Measurements from ENCODE around the gene IER5.

Gene IER5

DNA sequence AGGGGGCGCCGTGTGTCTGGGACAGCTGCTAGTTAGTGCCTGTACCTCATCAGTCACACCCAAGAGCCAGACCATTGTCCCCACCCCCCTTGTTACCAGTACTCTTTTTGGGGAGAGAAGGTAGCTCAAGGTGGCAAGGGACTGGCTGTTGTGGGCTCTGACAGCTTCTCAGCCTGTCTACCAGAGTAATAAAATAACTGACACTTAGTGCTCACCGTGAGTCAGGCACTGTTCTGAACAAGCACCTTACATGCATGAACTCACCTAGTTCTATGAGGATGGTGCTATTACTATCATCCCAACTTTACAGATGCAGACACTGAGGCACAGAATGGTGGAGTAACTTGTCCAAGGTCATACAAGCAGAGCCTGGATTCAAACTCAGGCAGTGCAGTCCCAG lies 34.7 kb downstream of the IER5 start:
- ChIA-PET POLR2A (interaction anchor here (0.9 kb wide), 1 partner anchor 18 kb away, joined by 4 read pairs; no protein-coding TSS in a partner anchor), CTCF (interaction anchor here (1.2 kb wide), 1 partner anchor 19 kb away, joined by 3 read pairs; no protein-coding TSS in a partner anchor)
- Histone ChIP-seq H3K4me1 (ENCODE audit: control insufficient read depth, insufficient read depth, low read length) (peaks cover 3% of the 10 kb centered on the region; the same call in 1 of the 2 replicates), H3K4me3 (ENCODE audit: low read depth, low read length) (no peak overlapping the region), H3K36me3 (ENCODE audit: control insufficient read depth in 2 of 2, insufficient read depth in 1 of 2, low read length in 2 of 2) (no peaks in the 10 kb centered on the region), H3K9me3 (ENCODE audit: control insufficient read depth, insufficient read depth, low read depth, low read length) (no peaks in the 10 kb centered on the region), H3K27ac (ENCODE audit: extremely low read depth, low read depth, low read length) (no peak overlapping the region)
- TF ChIP-seq GFI1B (tag by site-specific recombination; IDR thresholded peaks at IDR 0.05) (no peak), ZNF155 (tag by site-specific recombination; IDR thresholded peaks at IDR 0.05) (no peak), PRDM1 (tag by site-specific recombination; IDR thresholded peaks at IDR 0.05) (no peak), ZNF223 (tag by site-specific recombination; IDR thresholded peaks at IDR 0.05) (no peak), KLF10 (tag by site-specific recombination; IDR thresholded peaks at IDR 0.05) (no peak)
- TF ChIP-seq, protein P1, sequence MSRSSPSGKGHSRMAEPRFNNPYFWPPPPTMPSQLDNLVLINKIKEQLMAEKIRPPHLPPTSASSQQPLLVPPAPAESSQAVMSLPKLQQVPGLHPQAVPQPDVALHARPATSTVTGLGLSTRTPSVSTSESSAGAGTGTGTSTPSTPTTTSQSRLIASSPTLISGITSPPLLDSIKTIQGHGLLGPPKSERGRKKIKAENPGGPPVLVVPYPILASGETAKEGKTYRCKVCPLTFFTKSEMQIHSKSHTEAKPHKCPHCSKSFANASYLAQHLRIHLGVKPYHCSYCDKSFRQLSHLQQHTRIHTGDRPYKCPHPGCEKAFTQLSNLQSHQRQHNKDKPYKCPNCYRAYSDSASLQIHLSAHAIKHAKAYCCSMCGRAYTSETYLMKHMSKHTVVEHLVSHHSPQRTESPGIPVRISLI (tag by site-specific recombination; IDR thresholded peaks at IDR 0.05): no peak
- TF ChIP-seq, protein P2, sequence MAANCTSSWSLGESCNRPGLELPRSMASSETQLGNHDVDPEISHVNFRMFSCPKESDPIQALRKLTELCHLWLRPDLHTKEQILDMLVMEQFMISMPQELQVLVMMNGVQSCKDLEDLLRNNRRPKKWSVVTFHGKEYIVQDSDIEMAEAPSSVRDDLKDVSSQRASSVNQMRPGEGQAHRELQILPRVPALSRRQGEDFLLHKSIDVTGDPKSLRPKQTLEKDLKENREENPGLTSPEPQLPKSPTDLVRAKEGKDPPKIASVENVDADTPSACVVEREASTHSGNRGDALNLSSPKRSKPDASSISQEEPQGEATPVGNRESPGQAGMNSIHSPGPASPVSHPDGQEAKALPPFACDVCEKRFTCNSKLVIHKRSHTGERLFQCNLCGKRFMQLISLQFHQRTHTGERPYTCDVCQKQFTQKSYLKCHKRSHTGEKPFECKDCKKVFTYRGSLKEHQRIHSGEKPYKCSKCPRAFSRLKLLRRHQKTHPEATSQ (tag by site-specific recombination; IDR thresholded peaks at IDR 0.05): no peak
- TF ChIP-seq, protein P3, sequence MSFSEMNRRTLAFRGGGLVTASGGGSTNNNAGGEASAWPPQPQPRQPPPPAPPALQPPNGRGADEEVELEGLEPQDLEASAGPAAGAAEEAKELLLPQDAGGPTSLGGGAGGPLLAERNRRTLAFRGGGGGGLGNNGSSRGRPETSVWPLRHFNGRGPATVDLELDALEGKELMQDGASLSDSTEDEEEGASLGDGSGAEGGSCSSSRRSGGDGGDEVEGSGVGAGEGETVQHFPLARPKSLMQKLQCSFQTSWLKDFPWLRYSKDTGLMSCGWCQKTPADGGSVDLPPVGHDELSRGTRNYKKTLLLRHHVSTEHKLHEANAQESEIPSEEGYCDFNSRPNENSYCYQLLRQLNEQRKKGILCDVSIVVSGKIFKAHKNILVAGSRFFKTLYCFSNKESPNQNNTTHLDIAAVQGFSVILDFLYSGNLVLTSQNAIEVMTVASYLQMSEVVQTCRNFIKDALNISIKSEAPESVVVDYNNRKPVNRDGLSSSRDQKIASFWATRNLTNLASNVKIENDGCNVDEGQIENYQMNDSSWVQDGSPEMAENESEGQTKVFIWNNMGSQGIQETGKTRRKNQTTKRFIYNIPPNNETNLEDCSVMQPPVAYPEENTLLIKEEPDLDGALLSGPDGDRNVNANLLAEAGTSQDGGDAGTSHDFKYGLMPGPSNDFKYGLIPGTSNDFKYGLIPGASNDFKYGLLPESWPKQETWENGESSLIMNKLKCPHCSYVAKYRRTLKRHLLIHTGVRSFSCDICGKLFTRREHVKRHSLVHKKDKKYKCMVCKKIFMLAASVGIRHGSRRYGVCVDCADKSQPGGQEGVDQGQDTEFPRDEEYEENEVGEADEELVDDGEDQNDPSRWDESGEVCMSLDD (tag by site-specific recombination; IDR thresholded peaks at IDR 0.05): no peak

DNA sequence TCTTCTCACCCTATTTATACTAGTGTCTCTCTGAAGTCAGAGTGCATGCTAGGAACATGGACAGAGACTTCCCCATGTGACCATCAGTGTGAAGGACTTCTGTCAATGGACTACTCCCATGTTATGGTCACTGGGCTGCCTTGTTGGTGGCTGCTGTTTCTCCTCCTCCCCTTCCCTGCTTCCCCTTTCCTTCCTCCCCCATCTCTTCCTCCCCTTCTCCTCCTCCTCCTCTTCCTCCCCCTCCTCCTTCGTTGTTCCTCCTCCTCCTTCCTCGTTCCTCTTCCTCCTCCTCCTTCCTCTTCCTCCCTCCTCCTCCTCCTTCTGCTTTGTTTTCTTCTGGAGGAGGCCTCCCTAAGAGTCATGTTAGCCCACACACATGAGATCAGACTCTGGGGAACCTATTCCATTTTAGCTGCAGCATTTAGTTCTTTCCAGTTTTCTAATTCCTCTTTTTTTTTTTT lies 35.8 kb downstream of the IER5 start:
- H3K36me3 ChIP-seq (ENCODE audit: control insufficient read depth in 2 of 2, insufficient read depth in 1 of 2, low read length in 2 of 2): no peaks in the 10 kb centered on the region
- ChIA-PET CTCF (interaction anchor here (0.6 kb wide), 2 partner anchors 10 to 18 kb away, joined by 3 to 5 read pairs; no protein-coding TSS in a partner anchor), POLR2A (no interaction called here)
- H3K4me3 ChIP-seq (ENCODE audit: low read depth, low read length): no peak overlapping the region
- TF ChIP-seq SP3 (tag by site-specific recombination; IDR thresholded peaks at IDR 0.05) (peak; percentile 62), WT1 (tag by site-specific recombination; IDR thresholded peaks at IDR 0.05) (peak; percentile 45; the same call in 1 of the 2 replicates), ZFHX2 (tag by site-specific recombination; conservative IDR thresholded peaks at IDR 0.05) (peak; percentile 94), ZNF140 (tag by site-specific recombination; IDR thresholded peaks at IDR 0.05) (no peak), ZNF37A (tag by site-specific recombination; IDR thresholded peaks at IDR 0.05) (no peak), EGR2 (tag by site-specific recombination; IDR thresholded peaks at IDR 0.05; ENCODE audit: low read depth) (peak; percentile 95), ZNF600 (tag by site-specific recombination; IDR thresholded peaks at IDR 0.05) (peak; percentile 70)
- TF ChIP-seq, protein P4, sequence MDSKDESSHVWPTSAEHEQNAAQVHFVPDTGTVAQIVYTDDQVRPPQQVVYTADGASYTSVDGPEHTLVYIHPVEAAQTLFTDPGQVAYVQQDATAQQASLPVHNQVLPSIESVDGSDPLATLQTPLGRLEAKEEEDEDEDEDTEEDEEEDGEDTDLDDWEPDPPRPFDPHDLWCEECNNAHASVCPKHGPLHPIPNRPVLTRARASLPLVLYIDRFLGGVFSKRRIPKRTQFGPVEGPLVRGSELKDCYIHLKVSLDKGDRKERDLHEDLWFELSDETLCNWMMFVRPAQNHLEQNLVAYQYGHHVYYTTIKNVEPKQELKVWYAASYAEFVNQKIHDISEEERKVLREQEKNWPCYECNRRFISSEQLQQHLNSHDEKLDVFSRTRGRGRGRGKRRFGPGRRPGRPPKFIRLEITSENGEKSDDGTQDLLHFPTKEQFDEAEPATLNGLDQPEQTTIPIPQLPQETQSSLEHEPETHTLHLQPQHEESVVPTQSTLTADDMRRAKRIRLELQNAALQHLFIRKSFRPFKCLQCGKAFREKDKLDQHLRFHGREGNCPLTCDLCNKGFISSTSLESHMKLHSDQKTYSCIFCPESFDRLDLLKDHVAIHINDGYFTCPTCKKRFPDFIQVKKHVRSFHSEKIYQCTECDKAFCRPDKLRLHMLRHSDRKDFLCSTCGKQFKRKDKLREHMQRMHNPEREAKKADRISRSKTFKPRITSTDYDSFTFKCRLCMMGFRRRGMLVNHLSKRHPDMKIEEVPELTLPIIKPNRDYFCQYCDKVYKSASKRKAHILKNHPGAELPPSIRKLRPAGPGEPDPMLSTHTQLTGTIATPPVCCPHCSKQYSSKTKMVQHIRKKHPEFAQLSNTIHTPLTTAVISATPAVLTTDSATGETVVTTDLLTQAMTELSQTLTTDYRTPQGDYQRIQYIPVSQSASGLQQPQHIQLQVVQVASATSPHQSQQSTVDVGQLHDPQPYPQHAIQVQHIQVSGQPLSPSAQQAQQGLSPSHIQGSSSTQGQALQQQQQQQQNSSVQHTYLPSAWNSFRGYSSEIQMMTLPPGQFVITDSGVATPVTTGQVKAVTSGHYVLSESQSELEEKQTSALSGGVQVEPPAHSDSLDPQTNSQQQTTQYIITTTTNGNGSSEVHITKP (tag by site-specific recombination; IDR thresholded peaks at IDR 0.05): 0 out of 2 replicates have a peak, but pooled peaks have one; percentile 40
- TF ChIP-seq, protein P5, sequence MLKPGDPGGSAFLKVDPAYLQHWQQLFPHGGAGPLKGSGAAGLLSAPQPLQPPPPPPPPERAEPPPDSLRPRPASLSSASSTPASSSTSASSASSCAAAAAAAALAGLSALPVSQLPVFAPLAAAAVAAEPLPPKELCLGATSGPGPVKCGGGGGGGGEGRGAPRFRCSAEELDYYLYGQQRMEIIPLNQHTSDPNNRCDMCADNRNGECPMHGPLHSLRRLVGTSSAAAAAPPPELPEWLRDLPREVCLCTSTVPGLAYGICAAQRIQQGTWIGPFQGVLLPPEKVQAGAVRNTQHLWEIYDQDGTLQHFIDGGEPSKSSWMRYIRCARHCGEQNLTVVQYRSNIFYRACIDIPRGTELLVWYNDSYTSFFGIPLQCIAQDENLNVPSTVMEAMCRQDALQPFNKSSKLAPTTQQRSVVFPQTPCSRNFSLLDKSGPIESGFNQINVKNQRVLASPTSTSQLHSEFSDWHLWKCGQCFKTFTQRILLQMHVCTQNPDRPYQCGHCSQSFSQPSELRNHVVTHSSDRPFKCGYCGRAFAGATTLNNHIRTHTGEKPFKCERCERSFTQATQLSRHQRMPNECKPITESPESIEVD (tag by site-specific recombination; IDR thresholded peaks at IDR 0.05): no peak
- TF ChIP-seq, protein P6, sequence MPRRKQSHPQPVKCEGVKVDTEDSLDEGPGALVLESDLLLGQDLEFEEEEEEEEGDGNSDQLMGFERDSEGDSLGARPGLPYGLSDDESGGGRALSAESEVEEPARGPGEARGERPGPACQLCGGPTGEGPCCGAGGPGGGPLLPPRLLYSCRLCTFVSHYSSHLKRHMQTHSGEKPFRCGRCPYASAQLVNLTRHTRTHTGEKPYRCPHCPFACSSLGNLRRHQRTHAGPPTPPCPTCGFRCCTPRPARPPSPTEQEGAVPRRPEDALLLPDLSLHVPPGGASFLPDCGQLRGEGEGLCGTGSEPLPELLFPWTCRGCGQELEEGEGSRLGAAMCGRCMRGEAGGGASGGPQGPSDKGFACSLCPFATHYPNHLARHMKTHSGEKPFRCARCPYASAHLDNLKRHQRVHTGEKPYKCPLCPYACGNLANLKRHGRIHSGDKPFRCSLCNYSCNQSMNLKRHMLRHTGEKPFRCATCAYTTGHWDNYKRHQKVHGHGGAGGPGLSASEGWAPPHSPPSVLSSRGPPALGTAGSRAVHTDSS (tag by site-specific recombination; IDR thresholded peaks at IDR 0.05): peak; percentile 70
- H3K4me1 ChIP-seq (ENCODE audit: control insufficient read depth, insufficient read depth, low read length): peaks cover 3% of the 10 kb centered on the region; the same call in 1 of the 2 replicates
- no peak overlapping the region for H3K27ac ChIP-seq (ENCODE audit: extremely low read depth, low read depth, low read length)
- no peaks in the 10 kb centered on the region for H3K9me3 ChIP-seq (ENCODE audit: control insufficient read depth, insufficient read depth, low read depth, low read length)

Measured in HEK293 (cell line).